ENCODE results near the gene SYNE2.

The SYNE2 gene

DNA sequence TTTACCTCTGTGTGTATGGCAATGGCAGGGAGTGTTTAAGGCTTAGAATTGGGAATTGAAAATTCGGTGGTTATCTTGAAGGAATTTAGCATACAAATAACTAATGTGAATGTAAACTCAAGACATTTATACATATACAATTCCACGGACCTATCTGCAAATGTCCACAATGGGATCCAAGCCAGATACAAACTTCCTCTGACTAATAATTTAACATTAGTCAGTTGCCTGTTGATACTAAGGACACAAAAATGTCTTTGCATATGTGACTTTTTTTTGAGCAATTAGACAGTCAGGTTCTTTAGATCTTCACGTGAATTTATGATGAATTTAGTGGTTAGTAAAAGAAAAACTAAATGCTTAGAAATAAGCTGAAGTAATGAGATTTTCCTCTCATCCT, 400.9 kb downstream of the SYNE2 start:
- Histone ChIP-seq H3K36me3 (ENCODE audit: insufficient read depth, low read depth, low read length) (no peaks in the 10 kb centered on the region), H3K9me3 (ENCODE audit: insufficient read depth, low read depth, low read length) (no peaks in the 10 kb centered on the region), H3K9ac (ENCODE audit: low read depth, low read length) (no peak overlapping the region), H3K27ac (ENCODE audit: low read length) (no peak overlapping the region), H3K27me3 (ENCODE audit: insufficient read depth, low read length) (no peaks in the 10 kb centered on the region), H3K4me1 (ENCODE audit: insufficient read depth, low read length) (no peaks in the 10 kb centered on the region), H3K4me3 (ENCODE audit: low read length) (no peak overlapping the region)

DNA sequence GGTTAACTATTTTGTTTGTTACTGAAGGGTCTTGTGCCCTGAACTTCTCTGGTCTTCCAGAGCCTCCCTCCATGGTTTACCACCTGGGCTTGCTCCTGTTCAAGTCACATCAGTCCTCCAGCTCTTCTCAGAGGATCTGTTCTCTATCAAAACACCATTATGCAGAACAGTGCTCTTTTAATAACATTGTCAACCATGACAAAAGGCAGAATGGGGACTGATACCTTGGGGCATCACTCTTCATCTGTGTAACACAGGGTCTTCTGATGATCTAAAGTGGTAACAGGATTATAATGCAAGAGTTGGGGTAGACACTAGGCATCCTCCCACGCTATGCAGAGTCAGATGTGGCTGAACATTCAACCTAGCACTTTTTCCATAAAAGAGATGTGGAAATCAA, 403.0 kb downstream of the SYNE2 start:
- H3K9me3 ChIP-seq (ENCODE audit: insufficient read depth, low read depth, low read length), result no peaks in the 10 kb centered on the region
- H3K4me1 ChIP-seq (ENCODE audit: insufficient read depth, low read length), result no peaks in the 10 kb centered on the region
- no peaks in the 10 kb centered on the region for H3K27me3 ChIP-seq (ENCODE audit: insufficient read depth, low read length)
- no peak overlapping the region for H3K27ac ChIP-seq (ENCODE audit: low read length)
- no peaks in the 10 kb centered on the region for H3K36me3 ChIP-seq (ENCODE audit: insufficient read depth, low read depth, low read length)
- no peak overlapping the region for H3K9ac ChIP-seq (ENCODE audit: low read depth, low read length)
- no peak overlapping the region for H3K4me3 ChIP-seq (ENCODE audit: low read length)

DNA sequence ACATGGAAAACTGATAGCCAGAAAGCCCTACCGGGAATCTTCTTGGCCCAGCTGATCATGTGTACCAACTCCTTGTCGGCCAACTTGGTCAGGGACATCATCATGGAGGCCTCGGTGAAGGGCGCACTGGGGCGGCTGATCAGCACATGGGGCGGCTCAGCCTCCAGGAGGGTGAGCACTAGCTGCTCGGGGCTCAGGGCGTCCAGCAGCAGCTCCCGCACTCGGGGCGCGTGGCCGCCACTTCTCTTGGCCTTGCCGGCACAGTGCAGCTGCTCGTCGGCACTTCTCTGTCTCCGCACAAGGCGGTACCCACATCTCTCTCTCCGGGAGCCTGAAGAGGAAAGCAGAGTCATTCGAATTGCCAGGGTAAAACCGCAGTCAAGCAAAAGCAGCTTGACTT, 407.6 kb downstream of the SYNE2 start:
- Histone ChIP-seq H3K9me3 (ENCODE audit: insufficient read depth, low read depth, low read length) (no peaks in the 10 kb centered on the region), H3K36me3 (ENCODE audit: insufficient read depth, low read depth, low read length) (no peaks in the 10 kb centered on the region), H3K9ac (ENCODE audit: low read depth, low read length) (no peak overlapping the region), H3K27me3 (ENCODE audit: insufficient read depth, low read length) (no peaks in the 10 kb centered on the region), H3K4me3 (ENCODE audit: low read length) (no peak overlapping the region), H3K27ac (ENCODE audit: low read length) (no peak overlapping the region), H3K4me1 (ENCODE audit: insufficient read depth, low read length) (no peaks in the 10 kb centered on the region)

DNA sequence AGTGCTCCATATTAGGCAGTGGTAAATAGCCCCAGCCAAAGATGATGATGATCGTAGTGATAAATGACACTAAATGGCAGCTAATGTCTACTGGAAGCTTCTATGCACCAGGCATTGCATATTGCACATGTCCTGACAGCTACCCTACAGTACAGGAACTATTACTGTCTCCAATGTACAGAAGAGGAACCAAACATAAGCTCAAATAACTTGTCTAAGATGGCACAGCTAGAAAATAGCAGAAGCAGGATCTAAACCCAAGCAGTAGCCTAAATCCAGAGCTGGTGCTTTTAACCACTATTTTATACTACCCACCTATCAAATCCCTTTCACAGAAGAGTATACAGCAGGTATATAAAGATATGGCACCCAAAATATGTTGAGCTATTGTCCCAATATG, 412.4 kb downstream of the SYNE2 start:
- Histone ChIP-seq H3K4me3 (ENCODE audit: low read length) (no peak overlapping the region), H3K27me3 (ENCODE audit: insufficient read depth, low read length) (no peaks in the 10 kb centered on the region), H3K9me3 (ENCODE audit: insufficient read depth, low read depth, low read length) (no peaks in the 10 kb centered on the region), H3K9ac (ENCODE audit: low read depth, low read length) (no peak overlapping the region), H3K36me3 (ENCODE audit: insufficient read depth, low read depth, low read length) (no peaks in the 10 kb centered on the region), H3K4me1 (ENCODE audit: insufficient read depth, low read length) (no peaks in the 10 kb centered on the region), H3K27ac (ENCODE audit: low read length) (no peak overlapping the region)

DNA sequence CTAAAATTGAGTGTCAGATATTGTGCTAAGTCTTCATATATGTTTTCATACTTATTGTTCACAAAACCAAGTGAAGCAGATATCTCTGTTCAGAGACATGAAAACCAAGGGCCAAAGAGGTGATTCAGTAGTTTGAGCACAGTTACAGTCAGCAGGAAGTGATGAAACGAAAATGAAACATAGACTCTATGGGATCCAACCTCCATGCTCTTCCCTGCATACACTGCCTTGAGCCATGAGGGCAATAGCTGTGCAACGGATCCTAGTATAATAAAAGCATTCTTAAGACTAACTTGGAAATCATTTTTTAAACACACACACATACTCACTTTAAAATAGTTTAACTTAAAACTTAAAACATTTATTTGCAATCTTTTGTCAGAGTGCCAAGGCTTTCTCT, 413.4 kb downstream of the SYNE2 start:
- H3K9ac ChIP-seq (ENCODE audit: low read depth, low read length), result no peak overlapping the region
- H3K4me1 ChIP-seq (ENCODE audit: insufficient read depth, low read length), result no peaks in the 10 kb centered on the region
- no peaks in the 10 kb centered on the region for H3K9me3 ChIP-seq (ENCODE audit: insufficient read depth, low read depth, low read length)
- no peaks in the 10 kb centered on the region for H3K36me3 ChIP-seq (ENCODE audit: insufficient read depth, low read depth, low read length)
- no peak overlapping the region for H3K4me3 ChIP-seq (ENCODE audit: low read length)
- H3K27me3 ChIP-seq (ENCODE audit: insufficient read depth, low read length), result no peaks in the 10 kb centered on the region
- no peak overlapping the region for H3K27ac ChIP-seq (ENCODE audit: low read length)

DNA sequence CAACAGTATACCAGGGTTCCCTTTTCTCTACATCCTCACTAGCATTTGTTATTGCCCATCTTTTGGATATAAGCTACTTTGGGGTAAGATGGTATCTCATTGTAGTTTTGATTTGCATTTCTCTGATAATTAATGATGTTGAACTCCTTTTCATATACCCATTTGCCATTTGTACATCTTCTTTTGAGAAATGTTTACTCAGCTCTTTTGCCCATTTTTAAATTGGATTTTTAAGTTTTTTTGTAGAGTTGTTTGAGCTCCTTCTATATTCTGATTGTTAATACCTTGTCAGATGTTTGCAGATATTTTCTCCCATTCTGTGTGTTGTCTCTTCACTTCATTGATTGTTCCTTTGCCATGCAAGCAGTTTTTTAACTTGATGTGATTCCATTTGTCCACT, 419.2 kb downstream of the SYNE2 start:
- no peaks in the 10 kb centered on the region for H3K4me1 ChIP-seq (ENCODE audit: insufficient read depth, low read length)
- H3K27me3 ChIP-seq (ENCODE audit: insufficient read depth, low read length), result no peaks in the 10 kb centered on the region
- no peak overlapping the region for H3K27ac ChIP-seq (ENCODE audit: low read length)
- no peaks in the 10 kb centered on the region for H3K36me3 ChIP-seq (ENCODE audit: insufficient read depth, low read depth, low read length)
- H3K4me3 ChIP-seq (ENCODE audit: low read length), result no peak overlapping the region
- H3K9me3 ChIP-seq (ENCODE audit: insufficient read depth, low read depth, low read length), result no peaks in the 10 kb centered on the region
- H3K9ac ChIP-seq (ENCODE audit: low read depth, low read length), result no peak overlapping the region
